GM12878 (cell line): Measurements from ENCODE around the gene PLXNB2.

Experiments used
- EZH2 ChIP-seq: IDR thresholded peaks from 2 replicates; pipeline ENCODE4 v1.6.1; 2012; ENCODE audit warnings: low read depth, mild to moderate bottlenecking, control low read depth, inconsistent platforms, low read length, borderline replicate concordance; ENCODE audit not compliant: control insufficient read depth
- RFX5 ChIP-seq: IDR thresholded peaks from 2 replicates; pipeline ENCODE4 v1.6.1; 2011; ENCODE audit warnings: low read depth, low read length, improper control_type of control experiment

DNA sequence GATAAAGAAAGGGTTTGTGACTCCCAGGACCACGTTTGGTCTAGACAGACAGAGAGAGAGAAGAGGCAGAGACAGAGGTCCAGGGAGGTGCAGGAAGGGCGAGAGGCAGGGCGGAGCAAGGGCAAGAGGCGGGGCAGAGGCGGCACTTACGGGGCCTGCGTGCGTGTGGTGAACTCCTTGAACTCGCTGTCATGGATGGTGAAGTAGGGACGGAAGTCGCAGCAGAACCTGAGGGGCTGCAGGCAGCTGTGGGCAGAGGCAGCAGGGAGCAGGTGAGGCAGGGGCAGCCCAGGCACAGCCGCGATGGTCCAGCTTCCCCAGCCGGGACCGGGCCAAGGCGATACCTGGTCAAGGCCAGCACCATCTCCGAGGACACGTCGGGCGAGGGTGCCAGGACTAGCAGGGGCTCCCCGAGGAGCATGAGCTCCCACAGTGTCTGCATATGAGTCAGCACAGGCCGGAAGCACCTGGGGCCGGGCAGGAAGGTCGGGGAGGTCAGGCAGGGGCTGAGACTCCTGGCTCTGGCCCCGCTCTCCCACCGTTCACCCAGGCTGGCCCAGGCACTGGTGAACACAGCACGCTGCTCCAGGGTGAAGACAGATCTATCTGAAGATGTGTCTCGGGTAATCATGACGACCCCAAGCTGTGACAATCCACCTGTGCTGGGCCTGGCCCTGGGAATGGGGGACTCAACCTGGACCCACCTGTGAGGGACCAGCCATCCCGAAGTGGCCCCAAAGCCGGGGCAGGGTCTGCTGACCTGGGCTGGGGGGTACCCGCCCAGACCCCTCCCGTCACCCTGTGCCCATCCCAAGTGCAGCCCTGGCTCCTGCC lies 7.2 kb upstream of the PLXNB2 start:
- TF ChIP-seq RFX5 (no peak), EZH2 (no peak)
